Panc1 (cell line): Measurements from ENCODE around the gene ATP5MC2.

ENCODE experiments used
- CTCF ChIP-seq: fragments of 450-650 bp; IDR thresholded peaks from 2 replicates; pipeline ENCODE4 v1.5.1; 2017; ENCODE audit warnings: mild to moderate bottlenecking
- POLR2AphosphoS5 ChIP-seq: IDR thresholded peaks from 2 replicates; pipeline ENCODE4 v1.6.1; 2012; ENCODE audit warnings: mild to moderate bottlenecking, low read depth, low read length, moderate library complexity
- REST ChIP-seq, 2 experiments: IDR thresholded peaks; 2 replicates each; pipeline ENCODE4 v1.6.1; 2011 to 2012; ENCODE audit warnings: low read depth in 2 of 2, control low read depth in 1 of 2, low read length in 1 of 2, mild to moderate bottlenecking in 1 of 2, moderate library complexity in 1 of 2; ENCODE audit not compliant: insufficient read depth in 1 of 2

GRCh38 chr12:53695152-53696145 is 19.6 kb upstream of the ATP5MC2 start:
- no peak; the same call in 1 of the 2 replicates for TF ChIP-seq CTCF
- no peak for TF ChIP-seq POLR2AphosphoS5
- TF ChIP-seq REST (IDR thresholded peaks at IDR 0.05; ENCODE audit: insufficient read depth in 1 of 2, low read depth in 2 of 2, low read length in 1 of 2): no peak
